T-cell (primary cell): ENCODE results near the gene A2M. TPM values are rescaled to one million over a fixed set of nuclear protein-coding genes. Genes with fewer than 3 reads are reported as not detected.

Source experiments
- ATAC-seq, 4 experiments: fragments of 200-7000 bp in 3 of 4; fragments of 150-1000 bp in 1 of 4; cut with Tn5 transposase; replicated peaks in 1 of 4; 1 replicate in 3 of 4; 2 replicates in 1 of 4; pipeline ENCODE4 v1.10.0; 2021; ENCODE audit warnings: moderate library complexity in 3 of 4, mild to moderate bottlenecking in 2 of 4, moderate number of reproducible peaks in 1 of 4
- CTCF ChIA-PET, 2 donors: fragments of 300-600 bp; sonication (Branson Sonifier 250); formaldehyde crosslinking; loops; one replicate each; lab custom pipeline; 2022; ENCODE audit warnings: antibody characterized with exemption in 2 of 2; lab: Charles Lee
- POLR2A ChIA-PET, 2 donors: fragments of 300-600 bp; sonication (Branson Sonifier 250); formaldehyde crosslinking; loops; one replicate each; lab custom pipeline; 2022; ENCODE audit warnings: antibody characterized with exemption in 2 of 2; lab: Charles Lee
- DNase-seq, 35 experiments: peaks; one replicate each; pipeline versions ENCODE4 v3.0.0 to v3.0.0-alpha.2; 2013 to 2023
- H3K27ac ChIP-seq: one replicate; pipeline ENCODE4 v1.5.1; 2013; ENCODE audit warnings: low read length
- H3K27me3 ChIP-seq, 2 experiments: replicated peaks in 1 of 2; 1 replicate in 1 of 2; 2 replicates in 1 of 2; pipeline versions ENCODE4 v1.6.1 to v1.7.0; 2013; ENCODE audit warnings: low read length in 1 of 2, mixed read lengths in 1 of 2; ENCODE audit not compliant: control insufficient read depth in 2 of 2, insufficient read depth in 2 of 2; ENCODE audit errors: extremely low read depth in 1 of 2
- H3K36me3 ChIP-seq, 2 donors: 1 replicate in 1 of 2; 2 replicates in 1 of 2; pipeline versions ENCODE4 v1.6.1 to v1.7.0; 2013; ENCODE audit warnings: low read length in 1 of 2; ENCODE audit not compliant: control insufficient read depth in 2 of 2, insufficient read depth in 1 of 2; ENCODE audit errors: extremely low read depth in 1 of 2
- H3K4me1 ChIP-seq, 2 experiments: 1 replicate in 1 of 2; 2 replicates in 1 of 2; pipeline versions ENCODE4 v1.6.1 to v1.7.0; 2013; ENCODE audit warnings: low read length in 2 of 2, mixed read lengths in 1 of 2; ENCODE audit not compliant: insufficient read depth in 2 of 2, control insufficient read depth in 1 of 2; ENCODE audit errors: extremely low read depth in 1 of 2
- H3K4me3 ChIP-seq, 2 donors: 1 replicate in 1 of 2; 2 replicates in 1 of 2; pipeline versions ENCODE4 v1.5.1 to v1.7.0; 2013; ENCODE audit warnings: mild to moderate bottlenecking in 2 of 2, low read length in 1 of 2, moderate library complexity in 1 of 2; ENCODE audit not compliant: control insufficient read depth in 1 of 2; ENCODE audit errors: extremely low read depth in 1 of 2
- H3K9me3 ChIP-seq: 2 replicates; pipeline ENCODE4 v1.7.0; 2013
- H3K27ac Mint-ChIP-seq, 2 donors: one replicate each; pipeline ENCODE4 v1.8.0; 2020 to 2021; ENCODE audit warnings: mild to moderate bottlenecking in 2 of 2, mixed read lengths in 2 of 2
- H3K27me3 Mint-ChIP-seq, 2 donors: one replicate each; pipeline ENCODE4 v1.8.0; 2021 to 2022; ENCODE audit warnings: mixed read lengths in 2 of 2
- H3K36me3 Mint-ChIP-seq: one replicate; pipeline ENCODE4 v1.8.0; 2021; ENCODE audit warnings: mixed read lengths
- H3K4me1 Mint-ChIP-seq, 3 donors: one replicate each; pipeline ENCODE4 v1.8.0; 2020 to 2022; ENCODE audit warnings: mixed read lengths in 3 of 3, mild to moderate bottlenecking in 1 of 3
- H3K4me3 Mint-ChIP-seq, 3 donors: one replicate each; pipeline ENCODE4 v1.8.0; 2020 to 2022; ENCODE audit warnings: mild to moderate bottlenecking in 3 of 3, mixed read lengths in 3 of 3, moderate library complexity in 3 of 3
- H3K9me3 Mint-ChIP-seq, 3 donors: one replicate each; pipeline ENCODE4 v1.8.0; 2020 to 2022; ENCODE audit warnings: mixed read lengths in 3 of 3
- WGBS: methylation state at CpG from one replicate; pipeline ENCODE4 v1.1.5; 2013; ENCODE audit warnings: missing lambda C conversion rate; ENCODE audit not compliant: insufficient coverage; 5-methylcytosine and 5-hydroxymethylcytosine counted together
- total RNA-seq, 35 experiments: library from RNA in 6 of 35; stranded (reverse) in 6 of 35; fragments of 120-200 nt in 1 of 35; gene quantifications; one replicate each; pipeline versions ENCODE4 v1.2.1 to v1.2.4 and lab custom pipeline; 2013 to 2026

A2M gene
- total RNA-seq, 5 donors from 2014 or later (not counting 1 experiment from before 2014, with no cell fraction given): 3.9 to 6.5 (median 4.9) TPM; not detected in 2

GRCh38 chr12:9077152-9078031 lies 38.3 kb downstream of the A2M start:
- ChIA-PET POLR2A (no interaction called here), CTCF (no interaction called here)
- Histone ChIP-seq H3K36me3 (peaks cover 0 to 4% of the 10 kb centered on the region in 2 donors), H3K27ac (no peak overlapping the region), H3K4me3 (no peak overlapping the region), H3K9me3 (no peaks in the 10 kb centered on the region), H3K4me1 (no peaks in the 10 kb centered on the region), H3K27me3 (peaks cover 0 to 2% of the 10 kb centered on the region in 2 experiments)
- ATAC-seq: no peak
- H3K4me1 Mint-ChIP-seq: peaks cover 0 to 5% (median 2%) of the 10 kb centered on the region in 3 donors
- no peak for DNase-seq
- no peak overlapping the region for H3K4me3 Mint-ChIP-seq
- no peak overlapping the region for H3K27ac Mint-ChIP-seq
- peaks cover 0 to 8% (median 3%) of the 10 kb centered on the region in 3 donors for H3K9me3 Mint-ChIP-seq
- peaks cover 2 to 4% of the 10 kb centered on the region in 2 donors for H3K27me3 Mint-ChIP-seq
- no CpG with 5 or more reads among the region's 5 CpGs for WGBS
- H3K36me3 Mint-ChIP-seq: peaks cover 39% of the 10 kb centered on the region

GRCh38 chr12:9076733-9077132 lies 39.0 kb downstream of the A2M start:
- CTCF ChIA-PET: no interaction called here
- DNase-seq (no peak), ATAC-seq (no peak)
- Histone ChIP-seq H3K4me1 (no peaks in the 10 kb centered on the region), H3K36me3 (peaks cover 0 to 4% of the 10 kb centered on the region in 2 donors), H3K27me3 (no peaks in the 10 kb centered on the region), H3K9me3 (no peaks in the 10 kb centered on the region), H3K4me3 (no peak overlapping the region), H3K27ac (no peak overlapping the region)
- POLR2A ChIA-PET: no interaction called here
- Mint-ChIP-seq H3K4me3 (no peak overlapping the region), H3K27me3 (peaks cover 2 to 4% of the 10 kb centered on the region in 2 donors), H3K36me3 (peaks cover 35% of the 10 kb centered on the region), H3K27ac (no peak overlapping the region), H3K9me3 (peaks cover 0 to 4% (median 0%) of the 10 kb centered on the region in 3 donors), H3K4me1 (peaks cover 0 to 5% (median 2%) of the 10 kb centered on the region in 3 donors)
- WGBS: no CpG with 5 or more reads among the region's 4 CpGs

- peaks cover 2 to 4% of the 10 kb centered on the region in 2 donors for H3K27me3 Mint-ChIP-seq
- peaks cover 0 to 3% (median 2%) of the 10 kb centered on the region in 3 donors for H3K4me1 Mint-ChIP-seq
- no peak overlapping the region for H3K4me3 ChIP-seq
- H3K9me3 Mint-ChIP-seq: no peaks in the 10 kb centered on the region
- no peaks in the 10 kb centered on the region for H3K9me3 ChIP-seq
- H3K4me3 Mint-ChIP-seq: no peak overlapping the region
- ATAC-seq: no peak
- peaks cover 38% of the 10 kb centered on the region for H3K36me3 Mint-ChIP-seq
- ChIA-PET CTCF (no interaction called here), POLR2A (no interaction called here)
- no peak overlapping the region for H3K27ac ChIP-seq
- H3K4me1 ChIP-seq: no peaks in the 10 kb centered on the region
- no CpG with 5 or more reads among the region's 1 CpG for WGBS
- no peak for DNase-seq
- peaks cover 0 to 4% of the 10 kb centered on the region in 2 donors for H3K36me3 ChIP-seq
- H3K27me3 ChIP-seq: no peaks in the 10 kb centered on the region
- no peak overlapping the region for H3K27ac Mint-ChIP-seq
Measured at GRCh38 chr12:9075138-9075535, 40.6 kb downstream of the A2M start.

- Mint-ChIP-seq H3K27me3 (peaks cover 2 to 3% of the 10 kb centered on the region in 2 donors), H3K4me1 (peaks cover 0 to 3% (median 2%) of the 10 kb centered on the region in 3 donors), H3K4me3 (no peak overlapping the region), H3K27ac (no peak overlapping the region), H3K36me3 (peaks cover 39% of the 10 kb centered on the region), H3K9me3 (no peaks in the 10 kb centered on the region)
- no peak for DNase-seq
- no peak for ATAC-seq
- Histone ChIP-seq H3K4me3 (no peak overlapping the region), H3K4me1 (no peaks in the 10 kb centered on the region), H3K9me3 (no peaks in the 10 kb centered on the region), H3K27me3 (no peaks in the 10 kb centered on the region), H3K27ac (no peak overlapping the region), H3K36me3 (peaks cover 0 to 4% of the 10 kb centered on the region in 2 donors)
- ChIA-PET POLR2A (no interaction called here), CTCF (no interaction called here)
- WGBS: 95% methylated on average over 5 of the region's 10 CpGs
Measured at GRCh38 chr12:9074484-9075137, 41.1 kb downstream of the A2M start.

GRCh38 chr12:9073076-9073475 lies 42.6 kb downstream of the A2M start:
- ChIA-PET CTCF (no interaction called here), POLR2A (no interaction called here)
- no peaks in the 10 kb centered on the region for H3K27me3 ChIP-seq
- no peaks in the 10 kb centered on the region for H3K9me3 ChIP-seq
- Mint-ChIP-seq H3K27me3 (peaks cover 0 to under 1% of the 10 kb centered on the region in 2 donors), H3K36me3 (peaks cover 39% of the 10 kb centered on the region), H3K4me3 (no peak overlapping the region), H3K27ac (no peak overlapping the region), H3K4me1 (no peaks in the 10 kb centered on the region), H3K9me3 (no peaks in the 10 kb centered on the region)
- H3K4me1 ChIP-seq: no peaks in the 10 kb centered on the region
- ATAC-seq (no peak), DNase-seq (no peak)
- H3K4me3 ChIP-seq: no peak overlapping the region
- H3K27ac ChIP-seq: no peak overlapping the region
- H3K36me3 ChIP-seq: peaks cover 0 to 4% of the 10 kb centered on the region in 2 donors

- DNase-seq (no peak), ATAC-seq (no peak)
- no peak overlapping the region for H3K27ac Mint-ChIP-seq
- H3K36me3 Mint-ChIP-seq: peaks cover 36% of the 10 kb centered on the region
- Histone ChIP-seq H3K4me3 (no peak overlapping the region), H3K9me3 (no peaks in the 10 kb centered on the region), H3K27me3 (no peaks in the 10 kb centered on the region), H3K36me3 (peaks cover 0 to 1% of the 10 kb centered on the region in 2 donors), H3K27ac (no peak overlapping the region), H3K4me1 (no peaks in the 10 kb centered on the region)
- WGBS: 79% methylated on average over 2 of the region's 2 CpGs
- H3K9me3 Mint-ChIP-seq: no peaks in the 10 kb centered on the region
- no peaks in the 10 kb centered on the region for H3K4me1 Mint-ChIP-seq
- ChIA-PET CTCF (no interaction called here), POLR2A (no interaction called here)
- H3K4me3 Mint-ChIP-seq: no peak overlapping the region
- no peaks in the 10 kb centered on the region for H3K27me3 Mint-ChIP-seq
Measured at GRCh38 chr12:9072481-9073038, 43.2 kb downstream of the A2M start.
